Measurements from ENCODE around the gene ATXN7.

DNA sequence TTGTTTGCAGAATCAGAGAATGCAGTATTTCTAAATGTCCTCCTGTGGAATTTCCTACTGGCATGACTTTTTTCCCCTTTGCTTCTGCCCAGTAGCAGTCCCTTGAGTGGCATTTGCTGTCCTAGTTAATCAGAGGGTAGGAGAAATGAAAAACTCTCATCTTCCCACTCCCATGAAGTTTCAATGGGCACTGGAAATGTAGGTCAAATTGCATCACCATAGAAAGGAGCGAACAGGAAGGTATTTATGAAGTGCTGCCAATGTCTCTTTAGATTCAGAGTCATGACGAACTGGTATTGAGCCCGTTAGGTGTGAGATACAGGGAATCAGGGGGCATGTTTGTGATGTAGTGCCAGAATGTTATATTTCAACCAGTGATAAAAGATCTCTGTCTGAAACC is 23.2 kb downstream of the ATXN7 start:
- TF ChIP-seq TBL1XR1 (IDR thresholded peaks at IDR 0.05; ENCODE audit: low read depth, low read length), result no peak
- no peak for TF ChIP-seq BHLHE40 (IDR thresholded peaks at IDR 0.05; ENCODE audit: borderline replicate concordance in 1 of 2, low read depth in 2 of 2, low read length in 1 of 2)
- TF ChIP-seq ZNF24 (IDR thresholded peaks at IDR 0.05), result no peak
- no peak for TF ChIP-seq CEBPB (IDR thresholded peaks at IDR 0.05; ENCODE audit: borderline replicate concordance in 1 of 2, low read depth in 2 of 2, low read length in 2 of 2)
- no peak for TF ChIP-seq POLR2A (IDR thresholded peaks at IDR 0.05; ENCODE audit: low read depth, low read length)
- TF ChIP-seq BRCA1 (IDR thresholded peaks at IDR 0.05; ENCODE audit: low read depth, low read length), result no peak
- TF ChIP-seq, protein P1, sequence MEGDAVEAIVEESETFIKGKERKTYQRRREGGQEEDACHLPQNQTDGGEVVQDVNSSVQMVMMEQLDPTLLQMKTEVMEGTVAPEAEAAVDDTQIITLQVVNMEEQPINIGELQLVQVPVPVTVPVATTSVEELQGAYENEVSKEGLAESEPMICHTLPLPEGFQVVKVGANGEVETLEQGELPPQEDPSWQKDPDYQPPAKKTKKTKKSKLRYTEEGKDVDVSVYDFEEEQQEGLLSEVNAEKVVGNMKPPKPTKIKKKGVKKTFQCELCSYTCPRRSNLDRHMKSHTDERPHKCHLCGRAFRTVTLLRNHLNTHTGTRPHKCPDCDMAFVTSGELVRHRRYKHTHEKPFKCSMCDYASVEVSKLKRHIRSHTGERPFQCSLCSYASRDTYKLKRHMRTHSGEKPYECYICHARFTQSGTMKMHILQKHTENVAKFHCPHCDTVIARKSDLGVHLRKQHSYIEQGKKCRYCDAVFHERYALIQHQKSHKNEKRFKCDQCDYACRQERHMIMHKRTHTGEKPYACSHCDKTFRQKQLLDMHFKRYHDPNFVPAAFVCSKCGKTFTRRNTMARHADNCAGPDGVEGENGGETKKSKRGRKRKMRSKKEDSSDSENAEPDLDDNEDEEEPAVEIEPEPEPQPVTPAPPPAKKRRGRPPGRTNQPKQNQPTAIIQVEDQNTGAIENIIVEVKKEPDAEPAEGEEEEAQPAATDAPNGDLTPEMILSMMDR (IDR thresholded peaks at IDR 0.05 in 2 of 3, conservative IDR thresholded peaks at IDR 0.05 in 1 of 3; ENCODE audit: control insufficient read depth in 2 of 3, extremely low read depth in 1 of 3, insufficient read depth in 1 of 3, low read depth in 3 of 3, low read length in 3 of 3), result no peak
- no peak for TF ChIP-seq RCOR1 (conservative IDR thresholded peaks at IDR 0.05; ENCODE audit: low read depth, low read length)

Measured in GM12878 (cell line).